GM21390 (cell line): ENCODE results near the gene CHRM5.
"Not testable (repeated sequence)": the region's sequence is repeated elsewhere in the genome, so short reads cannot be mapped to it uniquely, and the experiment has no call there.

ENCODE experiments used
- ATAC-seq: cut with Tn5 transposase; IDR thresholded peaks from one replicate; pipeline ENCODE4 v1.9.1; 2021; ENCODE audit not compliant: unreplicated experiment

The CHRM5 gene

DNA sequence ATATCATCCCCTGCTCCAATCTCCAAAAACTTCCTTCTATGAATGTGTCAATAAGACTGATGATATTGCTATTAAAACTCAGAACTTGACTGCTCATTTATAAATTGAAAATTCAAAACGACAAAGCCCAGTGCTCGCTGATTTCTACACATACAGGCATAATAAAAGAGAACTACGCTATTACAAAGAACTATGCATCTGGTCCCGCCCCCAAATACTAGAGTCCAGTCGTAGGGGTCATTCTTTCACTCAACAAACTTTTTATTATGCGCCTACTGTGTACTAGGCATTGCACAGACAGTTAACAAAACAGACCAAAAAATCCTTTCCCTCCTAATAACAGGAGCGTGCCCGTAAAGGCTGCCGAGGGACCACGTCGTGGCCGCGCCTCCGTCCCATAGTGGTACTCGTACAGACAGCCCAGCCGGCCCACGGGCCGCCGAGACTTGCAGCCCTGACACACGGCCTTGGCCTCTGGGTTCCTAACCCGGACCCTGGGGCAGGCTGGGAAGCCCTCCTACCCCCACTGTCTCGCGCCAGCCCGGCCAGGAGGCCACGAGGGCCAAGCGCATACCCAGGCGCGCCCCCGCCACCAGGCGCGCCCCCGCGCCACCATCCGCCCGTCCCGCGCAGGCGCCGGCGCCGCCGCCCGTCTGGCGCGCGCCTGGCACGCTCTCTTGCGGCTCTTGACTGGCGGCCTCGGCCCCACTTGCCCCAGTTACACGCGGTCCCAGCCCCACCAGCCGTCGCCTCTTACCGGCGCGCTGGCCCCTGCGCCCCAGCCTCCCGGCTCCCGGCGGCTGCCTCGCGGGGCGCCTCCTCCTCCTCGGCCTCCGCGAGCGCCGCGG, 70.0 kb downstream of the CHRM5 start:
- ATAC-seq, result peak; percentile 63

DNA sequence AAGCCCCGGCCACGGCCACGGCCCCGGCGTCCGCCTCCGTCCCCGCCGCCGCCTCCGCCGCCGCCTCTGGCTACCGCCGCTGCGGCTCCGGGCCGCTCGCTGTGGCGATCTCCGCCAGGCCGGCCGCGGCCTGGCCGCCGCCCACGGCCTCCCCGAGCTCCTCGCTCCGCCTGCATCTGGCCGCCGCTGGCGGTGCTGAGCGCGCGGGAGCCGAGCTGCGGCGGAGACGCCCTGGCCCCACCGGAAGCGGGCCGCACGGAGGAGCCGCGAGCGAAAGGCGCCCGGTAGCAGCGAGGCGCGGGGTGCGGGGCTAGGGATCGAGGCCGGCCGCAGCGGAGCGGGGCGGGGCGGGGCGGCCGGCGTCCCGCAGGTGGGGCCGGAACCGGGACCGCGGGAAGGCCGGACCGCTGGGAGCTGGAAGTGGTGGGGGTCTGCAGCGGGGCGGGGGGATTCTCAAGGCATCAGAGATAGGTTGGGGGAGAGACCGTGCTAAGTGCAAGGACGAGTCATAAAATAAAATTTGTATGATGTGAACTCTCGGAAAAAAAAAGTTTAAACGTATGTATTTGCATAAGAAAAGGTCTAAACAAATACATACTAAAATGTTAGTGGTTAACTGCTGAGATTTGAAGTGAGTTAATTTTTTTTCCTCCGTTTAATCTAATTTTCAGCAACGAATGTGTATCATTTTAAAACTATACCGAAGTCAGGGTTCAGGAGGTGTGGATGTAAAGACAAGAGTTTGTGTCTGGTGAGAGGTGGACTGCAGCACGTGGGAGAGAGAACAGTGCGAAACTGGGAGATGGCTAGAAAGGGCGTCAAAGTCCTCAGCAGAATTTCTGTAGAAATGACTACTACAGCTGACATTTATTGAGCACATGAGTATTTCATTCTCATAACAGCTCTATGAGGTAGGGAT, 70.8 kb downstream of the CHRM5 start, which contains the start of gene AVEN:
Gene AVEN, minus strand, starts transcription at position 334 of the 919 bp plus-strand sequence. Its CDS starts 158 bp downstream, at position 176.
- peak; percentile 39 for ATAC-seq

- ATAC-seq, result peak; percentile 17
Measured at GRCh38 chr15:34039790-34040113, 71.5 kb downstream of the CHRM5 start.

- ATAC-seq, result no peak
Measured at GRCh38 chr15:34043391-34043790, 75.1 kb downstream of the CHRM5 start.

- ATAC-seq, result no peak
Measured at GRCh38 chr15:34043813-34044212, 75.5 kb downstream of the CHRM5 start.

- ATAC-seq, result no peak
Measured at GRCh38 chr15:34046471-34047145, 78.3 kb downstream of the CHRM5 start.

- no peak for ATAC-seq
Measured at GRCh38 chr15:34047893-34048775, 79.8 kb downstream of the CHRM5 start.

DNA sequence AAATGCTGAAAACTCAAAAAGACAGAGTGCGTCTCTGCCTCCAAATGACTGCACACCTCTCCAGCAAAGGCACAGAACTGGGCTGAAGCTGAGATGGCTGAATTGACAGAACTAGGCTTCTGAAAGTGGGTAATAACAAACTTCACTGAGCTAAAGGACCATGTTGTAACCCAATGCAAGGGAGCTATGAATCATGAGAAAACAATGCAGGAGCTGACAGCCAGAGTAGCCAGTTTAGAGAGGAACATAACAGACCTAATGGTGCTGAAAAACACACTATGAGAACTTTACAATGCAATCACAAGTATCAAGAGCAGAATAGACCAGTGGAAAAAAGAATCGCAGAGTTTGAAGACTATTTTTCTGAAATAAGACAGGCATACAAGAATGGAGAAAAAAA, 80.8 kb downstream of the CHRM5 start:
- ATAC-seq, result no peak

- not testable (repeated sequence) for ATAC-seq
Measured at GRCh38 chr15:34050385-34050784, 82.1 kb downstream of the CHRM5 start.

- ATAC-seq, result no peak
Measured at GRCh38 chr15:34054081-34054707, 85.9 kb downstream of the CHRM5 start.

- ATAC-seq, result no peak
Measured at GRCh38 chr15:34055868-34056595, 87.7 kb downstream of the CHRM5 start.

GRCh38 chr15:34056911-34057310, 88.6 kb downstream of the CHRM5 start:
- ATAC-seq, result no peak

- ATAC-seq, result no peak
Measured at GRCh38 chr15:34059476-34059875, 91.2 kb downstream of the CHRM5 start.

DNA sequence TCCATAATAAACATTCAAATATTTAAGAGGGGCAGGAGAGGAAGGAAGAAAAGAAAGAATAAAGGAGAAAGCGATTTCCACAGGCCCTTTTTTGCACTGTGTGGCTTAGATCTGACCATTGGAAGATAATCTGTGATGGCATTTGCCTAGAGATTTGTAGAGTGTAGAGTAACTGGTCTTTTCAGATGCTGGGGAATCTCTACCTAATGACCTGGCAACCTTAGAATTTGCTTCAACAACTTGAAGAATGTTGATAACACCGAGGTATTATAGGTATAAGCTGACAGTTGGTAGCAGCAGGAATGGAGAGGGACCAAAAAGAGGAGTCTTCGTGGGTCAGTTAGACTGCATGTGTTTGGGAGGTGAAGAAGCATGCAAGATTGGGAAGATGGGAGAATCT, 91.6 kb downstream of the CHRM5 start:
- ATAC-seq, result no peak

DNA sequence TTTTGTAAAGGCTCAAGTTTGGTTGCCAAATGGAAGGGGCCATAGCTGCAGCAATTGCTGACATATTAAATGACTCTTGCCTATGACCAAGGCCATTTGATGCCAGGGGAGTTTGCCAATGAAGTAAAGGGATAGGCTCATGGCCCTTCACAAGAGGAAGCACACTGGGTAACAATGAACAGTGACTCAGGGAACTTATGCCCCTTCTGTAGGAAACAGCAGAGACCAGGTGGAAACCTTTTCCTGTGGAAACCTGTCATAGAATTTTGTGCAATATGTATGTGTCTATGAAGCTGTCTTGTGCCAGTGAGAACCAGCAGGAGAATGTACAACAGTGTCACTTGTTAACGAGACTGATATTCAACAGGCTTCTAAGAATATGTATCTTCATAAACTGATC, 96.1 kb downstream of the CHRM5 start:
- ATAC-seq, result no peak

GRCh38 chr15:34065261-34065660, 97.0 kb downstream of the CHRM5 start:
- no peak for ATAC-seq

DNA sequence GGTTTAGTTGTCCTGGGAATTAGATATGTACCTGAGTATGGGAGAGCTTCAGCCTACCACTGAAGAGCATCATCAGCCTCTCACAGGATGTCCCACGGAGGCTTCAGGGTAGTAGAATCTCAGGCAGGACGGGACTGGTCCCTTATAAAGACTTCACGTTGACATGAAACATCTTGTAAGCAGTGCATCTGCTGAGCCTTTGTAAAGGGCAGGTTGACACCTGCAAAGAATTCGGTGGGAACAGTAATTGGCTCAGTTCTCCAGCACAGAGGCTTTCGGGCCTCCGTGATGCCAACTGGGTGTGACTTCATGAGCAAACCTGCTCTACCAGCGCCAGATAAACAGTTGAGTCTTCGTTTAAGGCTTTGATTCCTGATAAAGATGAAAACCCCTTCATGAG, 97.6 kb downstream of the CHRM5 start:
- ATAC-seq, result no peak

GRCh38 chr15:34070003-34070402, 101.7 kb downstream of the CHRM5 start:
- no peak for ATAC-seq

DNA sequence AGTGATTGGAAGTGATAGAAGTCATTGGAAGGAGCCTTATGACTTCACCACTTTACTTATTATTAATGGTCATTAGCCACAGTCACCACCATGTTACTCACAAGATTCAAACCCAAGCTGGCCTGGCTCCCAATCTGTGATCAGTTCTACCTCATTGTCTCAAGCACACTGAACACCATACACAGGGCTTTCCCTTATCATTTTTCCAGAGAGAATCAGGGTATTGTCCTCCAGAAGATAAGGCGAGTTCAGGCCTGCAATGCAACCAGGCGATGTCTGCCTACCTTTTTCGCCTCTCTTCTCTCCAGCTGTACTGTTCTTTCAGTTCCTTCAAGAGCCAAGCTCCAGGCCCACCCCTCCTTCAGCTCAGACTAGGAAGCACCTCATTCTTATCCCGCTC, 108.5 kb downstream of the CHRM5 start:
- ATAC-seq, result no peak
